PFSK-1 (cell line): ENCODE measurements around the gene NUDC.

ENCODE experiments used
- POLR2AphosphoS5 ChIP-seq: IDR thresholded peaks from 2 replicates; pipeline ENCODE4 v1.6.1; 2012; ENCODE audit warnings: low read depth, mild to moderate bottlenecking, control low read depth, low read length, moderate library complexity
- SIN3A ChIP-seq: IDR thresholded peaks from 2 replicates; pipeline ENCODE4 v1.6.1; 2012; ENCODE audit warnings: mild to moderate bottlenecking, low read length, moderate library complexity, borderline replicate concordance; ENCODE audit not compliant: insufficient read depth

DNA sequence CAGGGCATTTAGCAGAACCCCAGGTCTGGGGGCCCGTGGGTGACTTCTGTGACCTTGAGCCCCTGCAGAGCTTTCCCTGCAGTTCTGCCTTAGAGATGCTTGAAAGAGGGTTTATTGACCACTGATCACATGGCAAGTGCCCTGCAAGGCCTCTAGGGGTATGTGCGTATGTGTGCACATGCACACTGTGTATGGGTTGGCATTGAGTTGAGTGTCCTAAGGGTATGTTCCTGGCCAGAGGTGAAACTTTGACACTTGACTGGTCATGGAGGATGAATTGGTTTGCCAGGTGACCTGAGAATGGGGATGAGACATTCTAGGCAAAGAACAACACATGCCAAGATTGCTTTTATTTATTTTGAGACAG is 17.1 kb downstream of the NUDC start:
- TF ChIP-seq POLR2AphosphoS5 (no peak), SIN3A (no peak)
